ENCODE data around the gene IFT80. TPM values are rescaled to one million over a fixed set of nuclear protein-coding genes. Genes with fewer than 3 reads are reported as not detected.
"Not testable (repeated sequence)": the region's sequence is repeated elsewhere in the genome, so short reads cannot be mapped to it uniquely, and the experiment has no call there.

IFT80 gene
- total and polyA plus RNA-seq, 3 experiments from 2014 or later = 3.0 to 12.9 (median 9.4) TPM

DNA sequence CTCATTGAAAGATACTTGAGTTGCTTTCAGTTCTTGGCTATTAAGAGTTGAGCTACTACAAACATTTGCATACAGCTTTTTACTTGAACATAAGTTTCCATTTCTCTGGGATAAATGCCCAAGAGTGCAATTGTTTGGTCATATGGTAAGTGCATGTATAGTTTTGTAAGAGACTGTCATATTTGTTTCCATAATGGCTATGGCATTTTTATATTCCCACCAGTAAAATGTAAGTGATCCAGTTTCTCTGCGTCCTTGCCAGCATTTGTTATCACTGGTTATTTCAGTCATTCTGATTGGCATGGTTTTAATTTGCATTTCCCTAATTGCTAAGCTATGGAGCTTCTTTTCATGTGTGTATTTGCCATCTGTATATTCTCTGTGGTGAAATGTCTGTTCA is 151.3 kb downstream of the IFT80 start:
- peaks cover 0 to 2% (median 0%) of the 10 kb centered on the region in 5 donors for H3K9me3 Mint-ChIP-seq
- CTCF ChIA-PET = no interaction called here
- H3K4me1 Mint-ChIP-seq = no peaks in the 10 kb centered on the region
- Histone ChIP-seq H3K9me3 (ENCODE audit: low read length) (no peaks in the 10 kb centered on the region), H3K27me3 (ENCODE audit: insufficient read depth, low read length, poor library complexity, severe bottlenecking) (no peaks in the 10 kb centered on the region), H3K36me3 (ENCODE audit: insufficient read depth, low read length) (no peaks in the 10 kb centered on the region), H3K4me3 (ENCODE audit: low read length) (no peak overlapping the region), H3K27ac (ENCODE audit: low read depth, low read length) (no peak overlapping the region), H3K4me1 (ENCODE audit: insufficient read depth, low read length) (no peaks in the 10 kb centered on the region)
- peaks cover 0 to 2% (median 0%) of the 10 kb centered on the region in 3 donors for H3K36me3 Mint-ChIP-seq
- H3K27me3 Mint-ChIP-seq = peaks cover 6 to 18% of the 10 kb centered on the region in 2 donors
- H3K4me3 Mint-ChIP-seq = no peak overlapping the region
- no peak for DNase-seq
- H3K27ac Mint-ChIP-seq = no peak overlapping the region
- POLR2A ChIA-PET = no interaction called here

DNA sequence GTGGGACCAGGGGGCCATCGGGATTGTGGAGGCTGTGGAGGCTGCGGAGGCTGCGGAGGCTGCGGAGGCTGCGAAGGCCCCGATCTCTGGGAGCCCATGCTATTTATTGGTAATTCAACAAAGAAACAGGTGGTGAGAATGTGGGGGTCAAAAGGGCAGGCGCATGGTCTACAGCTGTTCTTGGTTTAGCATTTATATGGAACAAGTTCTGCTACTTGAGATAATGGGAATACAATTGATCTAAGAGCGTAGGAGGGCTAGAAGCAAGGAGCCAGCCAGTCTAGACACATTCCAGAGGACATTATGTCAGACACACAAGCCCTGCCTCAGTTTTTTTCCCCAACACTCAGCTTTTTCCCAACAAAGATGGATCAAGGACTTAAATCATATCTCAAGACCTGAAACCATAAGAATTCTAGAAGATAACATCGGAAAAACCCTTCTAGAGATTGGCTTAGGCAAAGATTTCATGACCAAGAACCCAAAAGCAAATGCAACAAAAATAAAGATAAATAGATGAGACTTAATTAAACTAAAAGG is 153.7 kb downstream of the IFT80 start:
- H3K4me1 ChIP-seq (ENCODE audit: insufficient read depth, low read length) = no peaks in the 10 kb centered on the region
- no peaks in the 10 kb centered on the region for H3K36me3 ChIP-seq (ENCODE audit: insufficient read depth, low read length)
- no peak overlapping the region for H3K4me3 Mint-ChIP-seq
- peaks cover 9 to 37% of the 10 kb centered on the region in 2 donors for H3K27me3 Mint-ChIP-seq
- peaks cover 0 to 4% (median 0%) of the 10 kb centered on the region in 3 donors for H3K36me3 Mint-ChIP-seq
- H3K9me3 ChIP-seq (ENCODE audit: low read length) = no peaks in the 10 kb centered on the region
- ChIA-PET CTCF (no interaction called here), POLR2A (no interaction called here)
- no peak for DNase-seq
- peaks cover 0 to 2% (median 0%) of the 10 kb centered on the region in 5 donors for H3K9me3 Mint-ChIP-seq
- no peaks in the 10 kb centered on the region for H3K4me1 Mint-ChIP-seq
- no peak overlapping the region for H3K27ac ChIP-seq (ENCODE audit: low read depth, low read length)
- H3K27me3 ChIP-seq (ENCODE audit: insufficient read depth, low read length, poor library complexity, severe bottlenecking) = no peaks in the 10 kb centered on the region
- H3K4me3 ChIP-seq (ENCODE audit: low read length) = no peak overlapping the region
- H3K27ac Mint-ChIP-seq = no peak overlapping the region

DNA sequence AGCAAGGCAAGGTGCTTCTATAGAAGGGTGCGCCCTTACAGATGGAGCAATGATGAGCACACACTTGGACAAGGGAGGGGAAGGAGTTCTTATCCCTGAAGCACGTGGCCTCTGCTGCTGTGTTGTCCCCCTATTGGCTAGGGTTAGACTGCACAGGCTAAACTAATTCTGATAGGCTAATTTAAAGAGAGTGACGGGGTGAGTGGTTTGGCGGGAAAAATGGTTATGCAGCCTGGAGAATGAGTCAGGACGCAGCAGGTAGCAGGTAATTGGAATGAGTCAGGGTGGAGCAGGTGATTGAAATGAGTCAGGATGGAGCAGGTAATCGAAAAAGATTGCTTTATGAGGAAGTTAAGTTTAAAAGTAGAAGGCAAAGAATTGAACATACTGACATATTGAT is 158.3 kb downstream of the IFT80 start:
- H3K4me1 Mint-ChIP-seq; H3K4me3 Mint-ChIP-seq; H3K27me3 ChIP-seq (ENCODE audit: insufficient read depth, low read length, poor library complexity, severe bottlenecking); H3K9me3 ChIP-seq (ENCODE audit: low read length); H3K36me3 Mint-ChIP-seq; H3K27ac ChIP-seq (ENCODE audit: low read depth, low read length); H3K9me3 Mint-ChIP-seq; H3K27ac Mint-ChIP-seq; H3K4me1 ChIP-seq (ENCODE audit: insufficient read depth, low read length); H3K36me3 ChIP-seq (ENCODE audit: insufficient read depth, low read length); DNase-seq; H3K4me3 ChIP-seq (ENCODE audit: low read length); POLR2A ChIA-PET; CTCF ChIA-PET: not testable (repeated sequence)
- peaks cover 16 to 53% of the 10 kb centered on the region in 2 donors for H3K27me3 Mint-ChIP-seq

DNA sequence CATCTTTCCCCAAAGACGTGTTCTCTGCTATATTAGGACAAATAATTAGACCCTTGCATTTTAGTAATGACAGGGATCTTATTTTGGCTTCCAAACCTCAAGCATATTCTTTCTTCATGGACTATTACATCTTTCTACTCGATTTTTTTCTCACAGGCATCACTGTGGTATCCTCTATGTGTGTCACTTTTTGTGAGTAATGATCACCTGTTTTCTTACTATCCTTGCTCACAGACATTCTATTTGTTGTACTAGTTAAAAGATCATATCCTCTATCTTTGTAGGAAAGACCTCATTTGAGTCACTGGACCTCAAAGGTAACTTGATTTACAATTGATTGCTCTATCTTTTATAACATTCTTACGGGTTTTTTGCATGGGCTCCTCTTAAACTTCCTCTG is 167.0 kb downstream of the IFT80 start:
- H3K4me1 Mint-ChIP-seq = no peaks in the 10 kb centered on the region
- Histone ChIP-seq H3K27ac (ENCODE audit: low read depth, low read length) (no peak overlapping the region), H3K27me3 (ENCODE audit: insufficient read depth, low read length, poor library complexity, severe bottlenecking) (peaks cover 9% of the 10 kb centered on the region), H3K4me1 (ENCODE audit: insufficient read depth, low read length) (no peaks in the 10 kb centered on the region), H3K36me3 (ENCODE audit: insufficient read depth, low read length) (no peaks in the 10 kb centered on the region), H3K4me3 (ENCODE audit: low read length) (no peak overlapping the region), H3K9me3 (ENCODE audit: low read length) (no peaks in the 10 kb centered on the region)
- ChIA-PET POLR2A (no interaction called here), CTCF (no interaction called here)
- no peak overlapping the region for H3K27ac Mint-ChIP-seq
- peaks cover 4 to 46% of the 10 kb centered on the region in 2 donors for H3K27me3 Mint-ChIP-seq
- H3K4me3 Mint-ChIP-seq = no peak overlapping the region
- H3K36me3 Mint-ChIP-seq = no peaks in the 10 kb centered on the region
- no peak for DNase-seq
- peaks cover 0 to 4% (median 0%) of the 10 kb centered on the region in 5 donors for H3K9me3 Mint-ChIP-seq

DNA sequence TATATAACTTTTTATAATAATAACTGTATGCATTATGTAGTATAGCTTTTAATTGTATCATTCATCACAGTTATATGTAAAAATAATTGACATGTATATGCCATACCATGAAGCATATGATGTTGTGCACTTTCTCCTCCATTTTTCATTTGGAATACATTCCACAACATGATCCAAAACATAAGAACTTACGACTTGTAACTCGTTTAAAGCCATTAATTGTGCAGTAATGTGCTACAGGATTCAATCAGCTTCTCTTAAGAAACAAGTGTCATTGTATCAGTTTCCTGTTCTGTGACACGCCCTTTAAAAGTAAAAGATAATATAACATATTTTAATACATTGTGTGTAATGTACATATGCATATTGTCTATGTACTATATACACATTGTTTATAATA is 171.6 kb downstream of the IFT80 start:
- peaks cover 14 to 21% (median 17%) of the 10 kb centered on the region in 3 donors for H3K4me1 Mint-ChIP-seq
- Histone ChIP-seq H3K9me3 (ENCODE audit: low read length) (no peaks in the 10 kb centered on the region), H3K27ac (ENCODE audit: low read depth, low read length) (no peak overlapping the region), H3K27me3 (ENCODE audit: insufficient read depth, low read length, poor library complexity, severe bottlenecking) (peaks cover 33% of the 10 kb centered on the region), H3K4me3 (ENCODE audit: low read length) (no peak overlapping the region), H3K36me3 (ENCODE audit: insufficient read depth, low read length) (no peaks in the 10 kb centered on the region), H3K4me1 (ENCODE audit: insufficient read depth, low read length) (peaks cover 23% of the 10 kb centered on the region)
- no peak for DNase-seq
- peaks cover 26 to 57% of the 10 kb centered on the region in 2 donors for H3K27me3 Mint-ChIP-seq
- CTCF ChIA-PET = no interaction called here
- no peaks in the 10 kb centered on the region for H3K36me3 Mint-ChIP-seq
- H3K4me3 Mint-ChIP-seq = no peak overlapping the region
- POLR2A ChIA-PET = no interaction called here
- H3K27ac Mint-ChIP-seq = no peak overlapping the region
- peaks cover 0 to 2% (median 0%) of the 10 kb centered on the region in 5 donors for H3K9me3 Mint-ChIP-seq

DNA sequence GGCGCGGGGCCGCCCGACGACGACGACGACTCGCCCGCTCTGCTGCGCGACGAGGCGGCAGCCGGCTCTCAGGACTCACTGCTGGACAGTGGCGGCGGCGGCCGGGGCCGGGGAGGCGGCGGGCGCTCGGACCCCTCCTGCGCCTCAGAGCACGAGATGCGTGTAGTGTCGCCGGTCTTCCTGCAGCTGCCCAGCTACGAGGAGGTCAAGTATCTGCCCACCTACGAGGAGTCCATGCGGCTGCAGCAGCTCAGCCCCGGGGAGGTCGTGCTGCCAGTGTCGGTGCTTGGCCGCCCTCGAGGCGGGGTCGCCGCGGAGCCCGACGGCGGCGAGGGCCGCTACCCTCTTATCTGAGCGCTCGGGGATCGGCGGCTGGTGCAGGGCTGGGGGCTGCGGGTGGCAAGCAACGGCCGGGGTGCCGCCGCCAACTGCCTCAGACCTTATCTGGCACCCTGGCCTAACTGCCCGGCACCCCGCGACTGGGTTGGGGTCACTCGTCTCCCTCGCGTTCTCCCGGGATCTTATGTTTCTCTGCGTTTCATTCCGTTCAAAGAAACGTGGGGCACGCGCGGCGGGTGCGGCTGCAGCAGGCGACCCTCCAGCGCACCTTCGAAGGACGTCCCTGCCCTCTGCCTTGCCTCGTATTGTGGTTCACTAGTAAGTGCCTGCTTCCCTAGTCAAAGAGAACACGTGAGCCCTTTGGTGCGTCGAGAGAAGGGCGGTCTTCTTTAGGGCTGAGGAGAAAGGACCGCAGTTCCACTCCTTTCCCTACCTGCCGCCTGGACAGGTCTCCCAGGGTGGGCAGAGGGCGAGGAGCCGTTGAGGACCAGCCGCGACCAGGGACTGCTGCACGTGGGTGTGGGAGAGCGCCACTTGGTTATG is 172.8 kb downstream of the IFT80 start:
- peaks cover 33% of the 10 kb centered on the region for H3K27me3 ChIP-seq (ENCODE audit: insufficient read depth, low read length, poor library complexity, severe bottlenecking)
- no peak for DNase-seq
- peaks cover 24 to 57% of the 10 kb centered on the region in 2 donors for H3K27me3 Mint-ChIP-seq
- H3K4me3 Mint-ChIP-seq = peak overlapping the region; percentile 72 to 92 (median 83)
- H3K4me1 ChIP-seq (ENCODE audit: insufficient read depth, low read length) = peaks cover 23% of the 10 kb centered on the region
- ChIA-PET CTCF (no interaction called here), POLR2A (no interaction called here)
- H3K36me3 ChIP-seq (ENCODE audit: insufficient read depth, low read length) = no peaks in the 10 kb centered on the region
- peaks cover 14 to 21% (median 17%) of the 10 kb centered on the region in 3 donors for H3K4me1 Mint-ChIP-seq
- H3K9me3 Mint-ChIP-seq = peaks cover 0 to 2% (median 0%) of the 10 kb centered on the region in 5 donors
- no peaks in the 10 kb centered on the region for H3K36me3 Mint-ChIP-seq
- no peak overlapping the region for H3K27ac ChIP-seq (ENCODE audit: low read depth, low read length)
- peak overlapping the region in 1 of 8 donors; percentile 27 for H3K27ac Mint-ChIP-seq
- H3K9me3 ChIP-seq (ENCODE audit: low read length) = no peaks in the 10 kb centered on the region
- H3K4me3 ChIP-seq (ENCODE audit: low read length) = no peak overlapping the region

DNA sequence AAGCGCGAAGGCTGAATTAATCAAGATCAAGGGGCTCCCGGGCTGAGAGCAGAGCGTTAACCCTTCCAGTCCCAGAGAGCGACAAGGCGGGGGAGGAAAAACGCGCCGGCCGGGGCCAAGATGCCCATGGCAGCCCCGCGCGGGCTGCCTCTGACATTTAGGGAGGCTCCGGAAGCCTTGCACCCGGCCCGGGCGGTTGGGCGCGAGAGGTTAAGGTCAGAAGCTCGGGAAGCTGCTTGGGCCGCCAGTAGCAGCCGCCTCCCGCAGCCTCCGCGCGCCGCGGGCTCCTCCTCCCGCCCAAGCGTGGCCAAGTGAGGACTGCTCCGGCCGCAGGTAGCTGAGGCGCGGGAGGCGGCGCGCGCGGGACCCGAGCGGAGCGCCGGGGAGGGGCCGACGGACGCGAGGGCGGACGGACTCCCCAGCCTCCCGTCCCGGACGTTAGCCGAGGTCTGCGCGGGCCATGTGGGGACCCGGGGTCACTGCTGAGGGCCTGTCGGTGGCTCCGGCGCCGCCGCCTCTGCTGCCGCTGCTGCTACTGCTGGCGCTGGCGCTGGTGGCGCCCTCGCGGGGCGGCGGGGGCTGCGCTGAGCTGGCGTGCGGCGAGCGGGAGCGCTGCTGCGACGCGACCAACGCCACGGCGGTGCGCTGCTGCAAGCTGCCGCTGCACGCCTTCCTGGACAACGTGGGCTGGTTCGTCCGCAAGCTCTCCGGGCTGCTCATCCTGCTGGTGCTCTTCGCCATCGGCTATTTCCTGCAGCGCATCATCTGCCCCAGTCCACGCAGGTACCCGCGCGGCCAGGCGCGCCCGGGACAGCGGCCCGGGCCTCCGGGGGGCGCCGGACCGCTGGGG is 173.6 kb downstream of the IFT80 start, which contains the start of gene C3orf80:
Gene C3orf80, plus strand, starts transcription at position 247 of the 850 bp plus-strand sequence. Its CDS starts 214 bp downstream, at position 461.
- peak within 1 kb of the TSS; percentile 50 for H3K4me3 ChIP-seq (ENCODE audit: low read length)
- POLR2A ChIA-PET = no interaction called here
- no peaks in the 10 kb centered on the region for H3K9me3 ChIP-seq (ENCODE audit: low read length)
- H3K27ac Mint-ChIP-seq = peak within 1 kb of the TSS in 1 of 8 donors; percentile 27
- peaks cover 33% of the 10 kb centered on the region for H3K27me3 ChIP-seq (ENCODE audit: insufficient read depth, low read length, poor library complexity, severe bottlenecking)
- peaks cover 14 to 21% (median 17%) of the 10 kb centered on the region in 3 donors for H3K4me1 Mint-ChIP-seq
- peak in 4 of 5 donors; percentile 5 to 44 (median 23) for DNase-seq
- H3K36me3 Mint-ChIP-seq = no peaks in the 10 kb centered on the region
- no peak within 1 kb of the TSS for H3K27ac ChIP-seq (ENCODE audit: low read depth, low read length)
- H3K4me3 Mint-ChIP-seq = peak within 1 kb of the TSS; percentile 59 to 92 (median 80)
- peaks cover 24 to 60% of the 10 kb centered on the region in 2 donors for H3K27me3 Mint-ChIP-seq
- CTCF ChIA-PET = no interaction called here
- no peaks in the 10 kb centered on the region for H3K36me3 ChIP-seq (ENCODE audit: insufficient read depth, low read length)
- peaks cover 23% of the 10 kb centered on the region for H3K4me1 ChIP-seq (ENCODE audit: insufficient read depth, low read length)
- H3K9me3 Mint-ChIP-seq = peaks cover 0 to 2% (median 0%) of the 10 kb centered on the region in 5 donors
